Measurements from ENCODE around the gene PLA2R1. TPM values are rescaled to one million over a fixed set of nuclear protein-coding genes. Genes with fewer than 3 reads are reported as not detected.
A peak's percentile ranks its signal among the peaks of the same experiment; 100 is the strongest.

Gene PLA2R1
- total RNA-seq, 6 donors from 2014 or later, result 3.0 to 11.0 (median 5.9) TPM

DNA sequence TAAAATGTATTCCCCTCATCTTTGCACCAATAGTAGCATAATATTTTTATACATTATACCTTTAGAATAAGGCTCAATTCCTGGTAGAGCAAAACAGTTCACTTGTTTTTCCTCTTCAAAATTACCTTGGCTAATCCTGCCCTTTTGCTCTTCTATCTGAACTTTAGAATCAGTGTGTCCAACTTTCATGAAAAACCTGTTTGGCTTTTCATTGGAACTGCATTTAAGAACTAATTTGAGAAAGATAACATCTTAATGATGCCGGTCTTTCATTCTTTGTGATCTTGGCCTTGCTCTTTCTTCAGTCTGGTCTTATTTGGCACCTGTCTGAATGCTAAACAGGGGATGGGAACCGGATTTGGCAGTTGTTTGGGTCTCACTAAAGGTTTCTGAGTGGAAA is 151.5 kb downstream of the PLA2R1 start:
- no peak for ATAC-seq (ENCODE audit: low FRiP score in 2 of 2)
- Histone ChIP-seq H3K27me3 (no peaks in the 10 kb centered on the region), H3K27ac (no peak overlapping the region), H3K9me3 (no peaks in the 10 kb centered on the region), H3K4me3 (no peak overlapping the region), H3K4me1 (no peaks in the 10 kb centered on the region), H3K36me3 (no peaks in the 10 kb centered on the region)
- no peak for DNase-seq
- no peak for TF ChIP-seq EP300 (IDR thresholded peaks at IDR 0.05)
- WGBS, 2 donors, result 51 to 68% methylated on average over 2 of the region's 2 CpGs

DNA sequence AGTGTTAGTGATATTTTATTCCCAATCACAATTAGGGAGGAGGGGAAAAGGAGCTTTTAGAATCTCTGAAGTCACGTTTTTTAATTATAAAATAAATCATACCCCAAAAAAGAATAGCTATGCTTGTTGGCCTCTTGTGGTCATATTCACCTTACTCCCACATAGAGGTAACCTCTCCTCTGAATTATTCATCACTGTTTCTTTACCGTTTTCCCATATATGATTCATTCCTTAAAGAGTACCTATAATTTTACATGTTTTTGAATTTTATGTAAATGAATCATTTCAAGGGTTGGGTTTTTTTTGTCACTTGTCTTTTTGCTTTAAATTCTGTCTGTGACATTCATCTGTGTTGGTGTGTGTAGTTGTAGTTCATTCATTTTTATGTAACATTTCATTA is 153.8 kb downstream of the PLA2R1 start:
- Histone ChIP-seq H3K36me3 (no peaks in the 10 kb centered on the region), H3K4me3 (no peak overlapping the region), H3K27me3 (no peaks in the 10 kb centered on the region), H3K9me3 (no peaks in the 10 kb centered on the region), H3K4me1 (peaks cover 3 to 17% (median 8%) of the 10 kb centered on the region in 4 donors), H3K27ac (no peak overlapping the region)
- 77 to 91% methylated on average over 2 of the region's 2 CpGs for WGBS, 2 donors
- no peak for TF ChIP-seq EP300 (IDR thresholded peaks at IDR 0.05)
- no peak for TF ChIP-seq POLR2A (IDR thresholded peaks at IDR 0.05)
- no peak for TF ChIP-seq CTCF (IDR thresholded peaks at IDR 0.05)
- no peak for TF ChIP-seq POLR2AphosphoS5 (IDR thresholded peaks at IDR 0.05)
- ATAC-seq (ENCODE audit: low FRiP score in 2 of 2) (no peak), DNase-seq (no peak)

DNA sequence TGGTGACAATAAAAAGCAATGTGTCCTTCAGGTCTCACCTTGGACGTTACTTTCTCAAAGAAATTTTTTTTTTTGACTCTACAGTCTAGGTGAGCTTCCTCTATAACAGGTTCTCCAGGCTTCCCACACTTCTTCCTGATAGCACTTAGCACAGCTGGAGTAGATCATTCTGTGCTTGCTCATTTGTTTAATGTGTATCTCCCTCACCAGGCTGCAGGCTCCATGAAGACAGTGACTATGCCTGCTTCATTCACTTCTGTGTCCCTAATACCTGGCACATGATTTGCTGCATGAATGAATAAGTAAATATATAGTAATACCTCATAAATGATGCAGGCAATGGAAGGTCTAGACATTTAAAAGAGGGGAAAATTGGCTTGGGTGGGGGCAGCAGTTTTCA is 154.5 kb downstream of the PLA2R1 start:
- Histone ChIP-seq H3K4me3 (no peak overlapping the region), H3K36me3 (no peaks in the 10 kb centered on the region), H3K27me3 (no peaks in the 10 kb centered on the region), H3K27ac (no peak overlapping the region), H3K4me1 (peaks cover 6 to 24% (median 8%) of the 10 kb centered on the region in 4 donors), H3K9me3 (no peaks in the 10 kb centered on the region)
- DNase-seq, result no peak
- WGBS, 2 donors, result 52 to 68% methylated on average over 1 of the region's 1 CpG
- no peak for TF ChIP-seq POLR2AphosphoS5 (IDR thresholded peaks at IDR 0.05)
- TF ChIP-seq CTCF (IDR thresholded peaks at IDR 0.05), result no peak
- no peak for TF ChIP-seq EP300 (IDR thresholded peaks at IDR 0.05)
- ATAC-seq (ENCODE audit: low FRiP score in 2 of 2), result no peak

- 89 to 90% methylated on average over 7 of the region's 7 CpGs for WGBS, 2 donors
- H3K4me1 ChIP-seq, result peaks cover 7 to 31% (median 9%) of the 10 kb centered on the region in 4 donors
Observed at GRCh38 chr2:159905926-159906714, 156.3 kb downstream of the PLA2R1 start.

DNA sequence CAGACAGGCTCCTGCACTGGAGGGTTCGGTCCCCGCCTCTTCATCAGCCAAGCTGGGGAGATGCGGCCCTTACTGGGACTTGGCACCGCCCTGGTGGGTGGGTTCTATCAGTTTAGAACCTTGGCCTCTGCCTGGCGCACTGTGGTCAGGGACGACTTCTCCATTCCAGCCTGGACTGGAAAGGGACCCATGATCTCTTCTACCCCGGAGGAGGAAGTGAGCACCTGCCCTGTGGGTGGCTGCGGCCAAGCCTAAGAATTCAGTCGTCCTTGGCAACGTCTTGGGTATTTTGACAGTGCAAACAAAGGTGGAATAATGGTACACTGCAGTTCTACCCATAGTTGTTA is 157.5 kb downstream of the PLA2R1 start:
- Histone ChIP-seq H3K4me1 (peaks cover 7 to 31% (median 9%) of the 10 kb centered on the region in 4 donors), H3K4me3 (peak overlapping the region in 3 of 4 donors; percentile 54 to 68 (median 56)), H3K27ac (peak overlapping the region; percentile 64 to 81 (median 72)), H3K36me3 (no peaks in the 10 kb centered on the region), H3K27me3 (no peaks in the 10 kb centered on the region), H3K9me3 (no peaks in the 10 kb centered on the region)
- ATAC-seq (ENCODE audit: low FRiP score in 2 of 2) (peak; percentile 81 to 84), DNase-seq (peak in 1 of 2 donors; percentile 81)
- WGBS, 2 donors, result 36 to 37% methylated on average over 4 to 10 of the region's 10 CpGs
- no peak for TF ChIP-seq EP300 (IDR thresholded peaks at IDR 0.05)
- no peak for TF ChIP-seq POLR2A (IDR thresholded peaks at IDR 0.05)
- no peak for TF ChIP-seq CTCF (IDR thresholded peaks at IDR 0.05)
- TF ChIP-seq POLR2AphosphoS5 (IDR thresholded peaks at IDR 0.05), result no peak

More at GRCh38 chr2:159905926-159906714, 156.3 kb downstream of the PLA2R1 start:
- no peak for DNase-seq
- no peaks in the 10 kb centered on the region for H3K27me3 ChIP-seq
- no peak for ATAC-seq (ENCODE audit: low FRiP score in 2 of 2)
- TF ChIP-seq EP300 (IDR thresholded peaks at IDR 0.05) (no peak), POLR2A (IDR thresholded peaks at IDR 0.05) (no peak), CTCF (IDR thresholded peaks at IDR 0.05) (no peak), POLR2AphosphoS5 (IDR thresholded peaks at IDR 0.05) (no peak)
- H3K4me3 ChIP-seq, result no peak overlapping the region
- H3K36me3 ChIP-seq, result no peaks in the 10 kb centered on the region
- H3K9me3 ChIP-seq, result no peaks in the 10 kb centered on the region
- H3K27ac ChIP-seq, result no peak overlapping the region
